Endothelial cell of umbilical vein (primary cell): ENCODE data around the gene OLFML2B. TPM values are rescaled to one million over a fixed set of nuclear protein-coding genes. Genes with fewer than 3 reads are reported as not detected.

Experiments
- BruUV-seq: library from RNA; stranded (reverse); fragments of 400-500 nt; replicated peaks from 2 replicates; lab custom pipeline; 2021; lab: Mats Ljungman, UMichigan
- CTCF ChIA-PET: fragments of 300-600, 350-600 bp; sonication (Branson Sonifier 250); formaldehyde crosslinking; loops from one replicate; lab custom pipeline; 2021; ENCODE audit warnings: antibody characterized with exemption, inconsistent platforms; lab: Charles Lee
- POLR2A ChIA-PET: fragments of 300-600, 350-600 bp; sonication (Branson Sonifier 250); formaldehyde crosslinking; loops from one replicate; lab custom pipeline; 2021; ENCODE audit warnings: antibody characterized with exemption, inconsistent platforms; lab: Charles Lee
- DNase-seq: peaks from one replicate; pipeline ENCODE4 v3.0.0-alpha.2; 2011; ENCODE audit warnings: low read depth, low spot score
- FAIRE-seq: peaks from 2 replicates; lab custom pipeline; 2011; peaks lifted over from hg19 to GRCh38; lab: Jason Lieb, UNC
- H2AFZ ChIP-seq: 2 replicates; pipeline ENCODE4 v1.6.0; 2012; ENCODE audit warnings: low read depth, low read length, control low read depth, inconsistent platforms
- H3K27ac ChIP-seq: 2 replicates; pipeline ENCODE4 v1.5.1; 2011; ENCODE audit warnings: low read depth, mild to moderate bottlenecking, control low read depth, low read length, moderate library complexity; ENCODE audit not compliant: insufficient read depth
- H3K27me3 ChIP-seq, 2 experiments: 2 replicates each; pipeline versions ENCODE4 v1.6.0 to v1.6.1; 2011; ENCODE audit warnings: low read length in 2 of 2, mixed read lengths in 1 of 2; ENCODE audit not compliant: control insufficient read depth in 2 of 2, insufficient read depth in 2 of 2
- H3K36me3 ChIP-seq, 2 experiments: 2 replicates in 1 of 2; 3 replicates in 1 of 2; pipeline ENCODE4 v1.5.1; 2011; ENCODE audit warnings: low read length in 2 of 2, mild to moderate bottlenecking in 1 of 2, moderate library complexity in 1 of 2; ENCODE audit not compliant: control insufficient read depth in 2 of 2, insufficient read depth in 2 of 2; ENCODE audit errors: extremely low read depth in 1 of 2
- H3K4me1 ChIP-seq: 3 replicates; pipeline ENCODE4 v1.5.1; 2011; ENCODE audit warnings: mild to moderate bottlenecking, low read length; ENCODE audit not compliant: control insufficient read depth, insufficient read depth; ENCODE audit errors: extremely low read depth
- H3K4me2 ChIP-seq: 2 replicates; pipeline ENCODE4 v1.6.1; 2011; ENCODE audit warnings: low read length, control low read depth, mixed read lengths; ENCODE audit not compliant: insufficient read depth
- H3K4me3 ChIP-seq, 3 experiments: fragments of 200-600 bp in 1 of 3; sonication (generic), shearing (Covaris generic) in 1 of 3; replicated peaks in 1 of 3; 2 replicates each; pipeline ENCODE4 v1.5.1; 2011 to 2016; ENCODE audit warnings: control low read depth in 3 of 3, low read length in 3 of 3, mild to moderate bottlenecking in 2 of 3, inconsistent platforms in 1 of 3, low read depth in 1 of 3, moderate library complexity in 1 of 3; ENCODE audit not compliant: insufficient read depth in 1 of 3
- H3K79me2 ChIP-seq: 2 replicates; pipeline ENCODE4 v1.6.0; 2012; ENCODE audit warnings: low read length, inconsistent platforms; ENCODE audit not compliant: control insufficient read depth, insufficient read depth
- H3K9ac ChIP-seq: replicated peaks from 2 replicates; pipeline ENCODE3; 2011; ENCODE audit warnings: low read length, control low read depth; ENCODE audit not compliant: insufficient read depth; ENCODE audit errors: extremely low read depth
- H3K9me1 ChIP-seq: replicated peaks from 3 replicates; pipeline ENCODE4 v1.6.0; 2011; ENCODE audit warnings: mild to moderate bottlenecking, low read length; ENCODE audit not compliant: control insufficient read depth, insufficient read depth; ENCODE audit errors: extremely low read depth
- H3K9me3 ChIP-seq: replicated peaks from 2 replicates; pipeline ENCODE4 v1.5.1; 2012; ENCODE audit warnings: low read length, inconsistent platforms; ENCODE audit not compliant: control insufficient read depth, insufficient read depth
- H4K20me1 ChIP-seq: replicated peaks from 2 replicates; pipeline ENCODE3; 2011; ENCODE audit warnings: mild to moderate bottlenecking, low read length; ENCODE audit not compliant: control insufficient read depth, insufficient read depth; ENCODE audit errors: extremely low read depth
- CTCF ChIP-seq, 2 donors: IDR thresholded peaks; 1 replicate in 1 of 2; 2 replicates in 1 of 2; pipeline ENCODE4 v1.5.1; 2011; ENCODE audit warnings: low read length in 2 of 2, mild to moderate bottlenecking in 2 of 2, moderate library complexity in 2 of 2, control low read depth in 1 of 2, inconsistent platforms in 1 of 2, low read depth in 1 of 2; ENCODE audit not compliant: insufficient read depth in 1 of 2; ENCODE audit errors: extremely low read depth in 1 of 2
- EZH2 ChIP-seq: IDR thresholded peaks from 2 replicates; pipeline ENCODE4 v1.6.1; 2012; ENCODE audit warnings: borderline replicate concordance, low read depth, mild to moderate bottlenecking, moderate library complexity, low read length, inconsistent platforms; ENCODE audit not compliant: severe bottlenecking
- FOS ChIP-seq: IDR thresholded peaks from 2 replicates; pipeline ENCODE4 v1.6.1; 2011; ENCODE audit warnings: mild to moderate bottlenecking, low read length, moderate library complexity, borderline replicate concordance; ENCODE audit not compliant: insufficient read depth
- MAX ChIP-seq: IDR thresholded peaks from 2 replicates; pipeline ENCODE4 v1.6.1; 2011; ENCODE audit not compliant: insufficient read depth, insufficient read length
- MYC ChIP-seq: IDR thresholded peaks from one replicate; pipeline ENCODE4 v1.6.1; 2011; ENCODE audit warnings: mild to moderate bottlenecking, low read depth, low read length
- POLR2A ChIP-seq: IDR thresholded peaks from 2 replicates; pipeline ENCODE4 v1.6.1; 2012; ENCODE audit warnings: low read depth, mild to moderate bottlenecking, control low read depth, low read length
- POLR2AphosphoS5 ChIP-seq: IDR thresholded peaks from 2 replicates; pipeline ENCODE4 v1.6.1; 2012; ENCODE audit warnings: low read depth, mild to moderate bottlenecking, control low read depth, low read length, moderate library complexity; ENCODE audit not compliant: insufficient read depth
- dilution Hi-C: fragments of 300-500 bp; cut with MboI; formaldehyde crosslinking; loops from one replicate; pipeline ENCODE4 v1.15.0; 2019; ENCODE audit warnings: low sequenced_read_pairs; ENCODE audit not compliant: extremely low pct_ligation_motif_present
- intact Hi-C: fragments of 100-400 bp; cut with micrococcal nuclease; formaldehyde crosslinking; loops from one replicate; pipeline ENCODE4 v1.10.0; 2022
- polyA plus RNA-seq, 4 experiments: library from polyadenylated mRNA; depleted of rRNA in 3 of 4; stranded (reverse) in 3 of 4; unstranded in 1 of 4; fragments of >200 nt; gene quantifications; 2 replicates each; pipeline versions ENCODE4 v1.2.1 to v1.2.3, GENCODE V29; 2011 to 2012; ENCODE audit warnings: missing spikeins in 1 of 4
- total RNA-seq: library from RNA; stranded (reverse); gene quantifications from 2 replicates; pipeline ENCODE4 v1.2.3, GENCODE V29; 2021

OLFML2B gene
- total and polyA plus RNA-seq, 2 donors (not counting 3 experiments of a cell fraction or from before 2014, with no cell fraction given): 0.58 to 0.62 TPM

GRCh38 chr1:162023181-162023546 is 505 bp downstream of the OLFML2B start:
- Histone ChIP-seq H4K20me1 (no peaks in the 10 kb centered on the region), H3K36me3 (no peaks in the 10 kb centered on the region), H3K79me2 (no peaks in the 10 kb centered on the region), H3K27me3 (peaks cover 0 to 3% of the 10 kb centered on the region in 2 experiments), H2AFZ (peak overlapping the region; percentile 60), H3K9me1 (no peaks in the 10 kb centered on the region), H3K4me2 (peak overlapping the region; percentile 32), H3K9ac (peak overlapping the region; percentile 6), H3K9me3 (no peaks in the 10 kb centered on the region), H3K27ac (no peak overlapping the region), H3K4me3 (peak overlapping the region; percentile 9 to 55 (median 45)), H3K4me1 (peaks cover 8% of the 10 kb centered on the region)
- dilution Hi-C loops (no loop called here), intact Hi-C loops (loop anchor here (1.0 to 5.0 kb wide), 2 partner anchors 61 to 106 kb away; no protein-coding TSS in a partner anchor)
- ChIA-PET POLR2A (no interaction called here), CTCF (interaction anchor here (1.0 to 4.8 kb wide), 10 partner anchors 8 to 230 kb away, joined by 3 to 73 read pairs (median 4); no protein-coding TSS in a partner anchor)
- BruUV-seq: no TSS peak
- FAIRE-seq: no peak
- DNase-seq: no peak
- TF ChIP-seq CTCF (IDR thresholded peaks at IDR 0.05; ENCODE audit: extremely low read depth in 1 of 2, insufficient read depth in 1 of 2, low read depth in 1 of 2, low read length in 2 of 2) (no peak), POLR2AphosphoS5 (no peak), MAX (no peak), EZH2 (no peak), FOS (no peak), MYC (no peak), POLR2A (no peak)
